Calu3 (cell line): ENCODE measurements around the gene LRRC25. TPM values are rescaled to one million over a fixed set of nuclear protein-coding genes. Genes with fewer than 3 reads are reported as not detected.
A peak's percentile ranks its signal among the peaks of the same experiment; 100 is the strongest.
"Not testable (repeated sequence)": the region's sequence is repeated elsewhere in the genome, so short reads cannot be mapped to it uniquely, and the experiment has no call there.

Source experiments
- BruUV-seq: library from RNA; stranded (reverse); fragments of 400-500 nt; replicated peaks from 2 replicates; lab custom pipeline; 2021; lab: Mats Ljungman, UMichigan
- CTCF ChIA-PET: fragments of 300-600 bp; sonication (Branson Sonifier 250); formaldehyde crosslinking; loops from one replicate; lab custom pipeline; 2022; ENCODE audit warnings: antibody characterized with exemption; lab: Charles Lee
- DNase-seq: peaks from one replicate; pipeline ENCODE4 v3.0.0; 2022
- H3K27ac Mint-ChIP-seq: one replicate; pipeline ENCODE4 v1.8.0; 2022; ENCODE audit warnings: mixed read lengths; ENCODE audit not compliant: unreplicated experiment
- H3K27me3 Mint-ChIP-seq: one replicate; pipeline ENCODE4 v1.8.0; 2022; ENCODE audit warnings: mixed read lengths; ENCODE audit not compliant: unreplicated experiment
- H3K36me3 Mint-ChIP-seq: one replicate; pipeline ENCODE4 v1.8.0; 2022; ENCODE audit warnings: mild to moderate bottlenecking, moderate library complexity, mixed read lengths; ENCODE audit not compliant: insufficient read depth, unreplicated experiment
- H3K4me1 Mint-ChIP-seq: one replicate; pipeline ENCODE4 v1.8.0; 2022; ENCODE audit warnings: mild to moderate bottlenecking, low read depth, mixed read lengths; ENCODE audit not compliant: unreplicated experiment
- H3K4me3 Mint-ChIP-seq: one replicate; pipeline ENCODE4 v1.8.0; 2022; ENCODE audit warnings: mild to moderate bottlenecking, low read depth, moderate library complexity, mixed read lengths; ENCODE audit not compliant: unreplicated experiment
- H3K9me3 Mint-ChIP-seq: one replicate; pipeline ENCODE4 v1.8.0; 2022; ENCODE audit warnings: low read depth, mixed read lengths; ENCODE audit not compliant: unreplicated experiment
- intact Hi-C: fragments of 100-400 bp; cut with micrococcal nuclease; formaldehyde crosslinking; loops from one replicate; pipeline ENCODE4 v1.10.0; 2022; ENCODE audit not compliant: unreplicated experiment
- total RNA-seq: library from RNA; stranded (reverse); gene quantifications from 2 replicates; pipeline ENCODE4 v1.2.3, GENCODE V29; 2022
- TF ChIP-seq, protein P1 (sequence below): fragments of 200-600 bp; IDR thresholded peaks from one replicate; pipeline ENCODE4 v1.8.0; 2022; ENCODE audit warnings: antibody characterized with exemption; ENCODE audit not compliant: unreplicated experiment

The LRRC25 gene
- total RNA-seq, 1 experiment from 2014 or later, result not detected

DNA sequence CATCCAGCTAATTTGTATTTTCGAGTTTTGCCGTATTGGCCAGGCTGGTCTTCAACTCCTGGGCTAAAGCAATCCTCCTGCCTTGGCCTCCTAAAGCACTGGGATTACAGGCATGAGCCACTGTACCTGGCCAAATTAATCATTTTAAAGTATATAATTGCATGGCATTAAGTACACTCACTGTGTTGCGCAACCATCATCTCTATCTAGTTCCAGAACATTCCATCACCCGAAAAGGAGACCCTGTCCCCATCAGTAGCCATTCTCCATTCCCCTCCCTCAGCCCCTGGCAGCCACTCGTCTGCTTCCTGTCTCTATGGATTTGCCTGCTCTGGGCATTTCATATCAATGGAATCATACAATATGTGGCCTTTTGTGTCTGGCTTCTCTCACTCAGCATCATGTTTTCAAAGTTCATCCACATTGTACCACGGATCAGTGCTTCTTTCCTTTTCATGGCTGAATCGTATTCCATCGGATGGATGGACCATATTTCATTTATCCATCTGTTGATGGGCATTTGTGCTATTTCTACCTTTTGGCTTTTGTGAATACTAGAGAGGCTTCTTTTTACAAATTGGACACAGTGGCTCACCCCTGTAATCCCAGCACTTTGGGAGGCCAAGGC lies 43.9 kb downstream of the LRRC25 start:
- no peak for DNase-seq
- intact Hi-C loops, result no loop called here
- H3K4me1 Mint-ChIP-seq, result peaks cover 7% of the 10 kb centered on the region
- no peaks in the 10 kb centered on the region for H3K27me3 Mint-ChIP-seq
- no TSS peak for BruUV-seq
- peaks cover 13% of the 10 kb centered on the region for H3K36me3 Mint-ChIP-seq
- CTCF ChIA-PET, result no interaction called here
- H3K9me3 Mint-ChIP-seq, result no peaks in the 10 kb centered on the region
- TF ChIP-seq, protein P1, sequence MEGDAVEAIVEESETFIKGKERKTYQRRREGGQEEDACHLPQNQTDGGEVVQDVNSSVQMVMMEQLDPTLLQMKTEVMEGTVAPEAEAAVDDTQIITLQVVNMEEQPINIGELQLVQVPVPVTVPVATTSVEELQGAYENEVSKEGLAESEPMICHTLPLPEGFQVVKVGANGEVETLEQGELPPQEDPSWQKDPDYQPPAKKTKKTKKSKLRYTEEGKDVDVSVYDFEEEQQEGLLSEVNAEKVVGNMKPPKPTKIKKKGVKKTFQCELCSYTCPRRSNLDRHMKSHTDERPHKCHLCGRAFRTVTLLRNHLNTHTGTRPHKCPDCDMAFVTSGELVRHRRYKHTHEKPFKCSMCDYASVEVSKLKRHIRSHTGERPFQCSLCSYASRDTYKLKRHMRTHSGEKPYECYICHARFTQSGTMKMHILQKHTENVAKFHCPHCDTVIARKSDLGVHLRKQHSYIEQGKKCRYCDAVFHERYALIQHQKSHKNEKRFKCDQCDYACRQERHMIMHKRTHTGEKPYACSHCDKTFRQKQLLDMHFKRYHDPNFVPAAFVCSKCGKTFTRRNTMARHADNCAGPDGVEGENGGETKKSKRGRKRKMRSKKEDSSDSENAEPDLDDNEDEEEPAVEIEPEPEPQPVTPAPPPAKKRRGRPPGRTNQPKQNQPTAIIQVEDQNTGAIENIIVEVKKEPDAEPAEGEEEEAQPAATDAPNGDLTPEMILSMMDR, result no peak
- H3K27ac Mint-ChIP-seq, result peak overlapping the region; percentile 60
- no peak overlapping the region for H3K4me3 Mint-ChIP-seq

GRCh38 chr19:18351544-18351943 lies 45.9 kb downstream of the LRRC25 start:
- Mint-ChIP-seq H3K4me3 (no peak overlapping the region), H3K27me3 (no peaks in the 10 kb centered on the region), H3K36me3 (peaks cover 12% of the 10 kb centered on the region), H3K9me3 (no peaks in the 10 kb centered on the region), H3K27ac (no peak overlapping the region), H3K4me1 (peaks cover 2% of the 10 kb centered on the region)
- TF ChIP-seq, protein P1, result no peak
- no peak for DNase-seq
- intact Hi-C loops, result no loop called here
- CTCF ChIA-PET, result no interaction called here
- no TSS peak for BruUV-seq

DNA sequence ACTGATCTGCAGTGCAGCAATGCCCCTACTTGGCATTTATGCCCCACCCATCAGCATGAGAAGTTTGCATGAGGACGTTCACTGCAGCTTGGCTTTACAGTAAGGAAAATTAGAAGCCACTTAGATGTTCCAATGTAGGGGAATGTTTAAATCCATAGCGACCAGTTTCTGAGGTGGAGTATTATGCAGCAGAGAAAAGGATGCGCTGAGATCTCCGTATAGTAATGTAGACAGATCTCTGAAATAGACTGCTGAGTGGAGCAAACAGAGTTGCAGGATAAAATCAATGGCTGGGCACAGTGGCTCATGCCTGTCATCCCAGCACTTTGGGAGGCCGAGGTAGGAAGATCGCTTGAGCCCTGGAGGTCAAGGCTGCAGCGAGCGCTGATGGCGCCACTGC lies 46.9 kb downstream of the LRRC25 start:
- TF ChIP-seq, protein P1, result no peak
- H3K9me3 Mint-ChIP-seq, result no peaks in the 10 kb centered on the region
- H3K4me1 Mint-ChIP-seq, result peaks cover 9% of the 10 kb centered on the region
- CTCF ChIA-PET, result interaction anchor here (0.7 to 0.9 kb wide), 2 partner anchors 38 to 51 kb away, joined by 3 to 8 read pairs; no protein-coding TSS in a partner anchor
- intact Hi-C loops, result no loop called here
- DNase-seq, result no peak
- H3K27ac Mint-ChIP-seq, result no peak overlapping the region
- no TSS peak for BruUV-seq
- H3K27me3 Mint-ChIP-seq, result no peaks in the 10 kb centered on the region
- H3K36me3 Mint-ChIP-seq, result peaks cover 18% of the 10 kb centered on the region
- no peak overlapping the region for H3K4me3 Mint-ChIP-seq

DNA sequence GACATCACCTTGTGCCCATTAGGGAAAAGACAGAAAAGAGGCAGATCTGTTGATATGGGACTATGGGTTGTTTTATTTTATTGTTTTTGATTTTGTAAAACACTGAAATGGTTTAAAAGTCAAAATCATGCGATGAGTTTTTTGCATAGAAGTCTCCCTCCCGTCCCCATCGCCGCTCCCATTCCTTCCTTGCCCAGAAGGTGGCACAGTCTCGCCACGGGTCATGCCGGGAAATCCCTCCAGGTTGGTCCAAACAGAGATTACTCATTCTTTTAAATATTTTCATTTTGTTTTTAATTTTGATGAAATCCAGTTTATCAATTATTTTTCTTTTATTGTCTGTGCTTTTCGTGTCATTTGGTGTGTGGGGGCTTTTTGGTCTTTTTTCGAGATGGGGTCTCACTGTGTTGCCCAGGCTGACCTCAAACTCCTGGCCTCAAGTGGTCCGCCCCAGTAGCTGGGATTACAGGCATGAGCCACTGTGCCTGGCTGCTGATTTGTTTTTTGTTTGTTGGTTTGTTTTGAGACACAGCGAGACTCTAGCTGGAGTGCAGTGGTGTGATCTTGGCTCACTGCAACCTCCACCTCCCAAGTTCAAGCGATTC lies 47.8 kb downstream of the LRRC25 start:
- peaks cover 25% of the 10 kb centered on the region for H3K36me3 Mint-ChIP-seq
- no peaks in the 10 kb centered on the region for H3K27me3 Mint-ChIP-seq
- CTCF ChIA-PET, result interaction anchor here (0.7 to 1.3 kb wide), 4 partner anchors 39 to 61 kb away, joined by 3 to 8 read pairs (median 4); no protein-coding TSS in a partner anchor
- TF ChIP-seq, protein P1, result peak; percentile 72
- DNase-seq, result peak; percentile 70
- H3K4me3 Mint-ChIP-seq, result no peak overlapping the region
- intact Hi-C loops, result loop anchor here (2.0 kb wide), 1 partner anchor 61 kb away; no protein-coding TSS in a partner anchor
- peaks cover 9% of the 10 kb centered on the region for H3K4me1 Mint-ChIP-seq
- no TSS peak for BruUV-seq
- no peaks in the 10 kb centered on the region for H3K9me3 Mint-ChIP-seq
- H3K27ac Mint-ChIP-seq, result no peak overlapping the region

GRCh38 chr19:18348818-18349339 lies 48.5 kb downstream of the LRRC25 start:
- H3K36me3 Mint-ChIP-seq, result peaks cover 25% of the 10 kb centered on the region
- intact Hi-C loops, result loop anchor here (2.0 kb wide), 1 partner anchor 62 kb away; no protein-coding TSS in a partner anchor
- BruUV-seq, DNase-seq, H3K9me3 Mint-ChIP-seq, H3K27me3 Mint-ChIP-seq, H3K4me1 Mint-ChIP-seq, H3K4me3 Mint-ChIP-seq, H3K27ac Mint-ChIP-seq: not testable (repeated sequence)
- CTCF ChIA-PET, result interaction anchor here (0.7 to 1.3 kb wide), 3 partner anchors 39 to 69 kb away, joined by 3 to 4 read pairs (median 3); no protein-coding TSS in a partner anchor
